HG03378 (cell line): ENCODE data around the gene CFAP99.

Experiments
- ATAC-seq: cut with Tn5 transposase; IDR thresholded peaks from one replicate; pipeline ENCODE4 v1.9.1; 2021; ENCODE audit warnings: mild to moderate bottlenecking, moderate library complexity; ENCODE audit not compliant: unreplicated experiment

The CFAP99 gene

DNA sequence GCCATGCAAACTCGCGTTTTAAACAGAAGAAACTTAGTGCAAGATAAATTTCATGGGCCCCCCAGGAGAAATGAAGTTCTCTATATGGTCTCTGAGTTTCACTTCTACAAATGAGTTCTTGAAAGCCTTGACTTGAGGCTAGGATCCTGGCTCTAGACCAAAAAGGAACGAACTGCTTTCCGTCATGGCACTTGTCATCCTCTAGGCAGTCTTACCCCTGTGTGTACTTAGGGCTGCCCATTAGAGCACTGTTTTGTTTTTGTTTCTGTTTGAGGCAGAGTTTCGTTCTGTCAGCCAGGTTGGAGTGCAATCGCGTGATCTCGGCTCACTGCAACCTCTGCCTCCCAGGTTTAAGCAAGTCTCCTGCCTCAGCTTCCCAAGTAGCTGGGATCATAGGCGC is 79.2 kb downstream of the CFAP99 start:
- ATAC-seq = peak; percentile 91

- no peak for ATAC-seq
Measured at GRCh38 chr4:2500547-2500946, 81.8 kb downstream of the CFAP99 start.

DNA sequence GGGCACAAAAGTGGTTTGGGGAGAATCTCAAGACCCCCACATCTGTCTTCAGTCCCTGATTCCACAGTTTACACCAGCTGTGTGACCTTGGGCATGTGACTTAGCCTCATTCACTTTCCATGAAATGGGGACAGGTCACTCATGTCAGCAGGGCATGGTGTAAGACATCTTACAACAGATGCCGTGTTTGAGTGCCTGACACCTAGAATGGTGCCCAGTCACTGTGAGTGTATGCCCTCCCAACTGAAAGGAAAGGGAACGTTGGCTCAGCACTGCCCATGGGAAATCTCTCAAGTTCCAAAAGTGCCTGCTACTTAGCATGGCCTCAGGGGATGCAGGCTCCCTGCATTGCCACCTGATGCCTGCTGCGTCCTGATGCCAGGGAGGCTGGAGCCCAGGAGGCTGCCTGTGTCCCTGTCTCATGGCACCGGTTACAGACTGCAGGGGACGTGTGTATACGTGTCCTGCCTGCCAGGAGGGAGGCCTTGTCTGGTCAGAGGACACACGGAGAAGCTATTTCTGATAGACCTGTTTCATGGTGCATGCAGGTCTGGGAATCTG is 82.4 kb downstream of the CFAP99 start:
- ATAC-seq = no peak

DNA sequence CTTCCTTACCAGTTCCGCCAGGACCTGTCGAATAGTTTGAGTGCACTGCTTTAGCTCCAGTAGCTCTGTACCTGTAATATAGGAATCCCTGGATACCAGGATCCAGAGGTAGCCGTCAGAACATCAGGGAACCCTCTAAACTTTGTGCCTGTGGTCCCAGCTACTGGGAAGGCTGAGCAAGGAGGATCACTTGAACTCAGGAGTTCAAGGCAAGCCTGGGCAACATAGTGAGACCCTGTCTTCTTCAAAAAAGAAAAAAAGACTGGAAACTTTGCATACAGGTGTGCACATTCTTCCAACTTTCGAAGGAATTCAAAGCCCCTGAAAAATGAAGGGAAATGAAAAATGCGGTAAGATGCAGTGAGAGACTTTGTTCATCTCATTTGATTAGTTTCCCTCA is 85.1 kb downstream of the CFAP99 start:
- no peak for ATAC-seq

DNA sequence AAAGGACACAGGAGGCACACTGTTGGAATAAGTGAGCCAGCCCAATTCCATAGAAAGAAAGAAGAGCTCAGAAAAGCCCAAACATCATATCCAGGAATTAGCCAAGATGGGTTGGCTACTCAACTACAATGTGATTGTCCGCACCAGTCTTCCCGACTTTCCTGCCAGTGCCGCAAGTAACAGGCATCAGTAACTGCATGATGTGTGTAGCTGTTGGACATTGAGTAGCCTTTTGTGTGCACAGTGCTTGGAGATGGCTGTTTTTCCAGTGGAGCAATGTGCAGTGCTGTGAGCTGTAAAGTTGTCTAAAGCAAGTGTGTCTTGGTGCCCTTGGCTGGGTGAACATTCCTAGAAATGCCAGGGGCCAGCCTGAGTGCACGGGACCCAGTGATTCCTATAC is 88.5 kb downstream of the CFAP99 start:
- no peak for ATAC-seq

GRCh38 chr4:2507855-2508254 is 89.1 kb downstream of the CFAP99 start:
- no peak for ATAC-seq

DNA sequence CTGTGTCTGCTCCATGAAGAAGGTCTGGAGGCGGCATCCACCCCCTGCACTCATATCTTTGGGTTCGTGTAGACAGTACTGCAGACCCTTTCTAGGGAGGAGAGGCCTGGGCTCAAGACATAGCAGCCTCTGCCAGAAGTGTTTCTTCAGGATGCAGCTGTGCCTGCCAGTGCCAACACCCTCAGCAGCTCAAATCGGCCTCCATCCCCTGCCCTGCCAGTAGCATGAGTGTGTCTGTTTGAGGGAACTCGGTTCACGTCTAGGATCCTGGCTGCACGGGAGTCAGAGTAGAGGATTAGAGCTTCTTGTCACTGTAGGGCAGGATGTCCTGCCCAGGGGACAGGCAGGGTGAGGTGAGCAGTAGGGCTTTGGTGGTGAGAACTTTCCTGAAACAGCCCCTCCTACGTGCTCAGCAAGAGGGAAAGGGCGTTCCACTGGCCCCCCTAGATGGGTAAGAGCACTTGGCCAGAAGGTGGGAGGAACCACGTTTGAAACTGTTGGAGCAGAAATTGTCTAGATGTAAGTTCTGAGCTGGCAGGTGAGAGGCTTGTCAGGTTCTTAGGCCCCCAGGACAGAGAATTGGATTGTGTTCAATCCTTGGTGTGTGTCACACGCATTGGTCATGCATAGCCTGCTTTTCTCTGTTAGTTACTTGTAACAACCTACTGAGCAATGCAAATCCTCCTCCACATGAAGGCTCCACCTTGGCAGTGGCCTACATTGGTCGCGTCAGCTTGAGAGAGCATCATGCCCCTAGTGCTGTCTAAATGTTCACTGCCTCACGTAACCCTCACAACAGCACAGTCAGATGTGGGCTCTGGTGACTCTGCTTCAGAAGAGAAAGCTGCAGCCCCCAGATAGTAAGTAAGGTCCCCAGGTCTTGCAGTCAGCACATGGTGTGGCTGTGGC is 91.8 kb downstream of the CFAP99 start:
- no peak for ATAC-seq

GRCh38 chr4:2511645-2512131 is 92.9 kb downstream of the CFAP99 start:
- ATAC-seq = no peak
